ENCODE measurements around the gene CRELD2. TPM values are rescaled to one million over a fixed set of nuclear protein-coding genes. Genes with fewer than 3 reads are reported as not detected.

The CRELD2 gene
- total RNA-seq, 3 donors from 2014 or later (not counting 1 experiment from before 2014, with no cell fraction given) = 45.1 to 69.8 (median 48.5) TPM

DNA sequence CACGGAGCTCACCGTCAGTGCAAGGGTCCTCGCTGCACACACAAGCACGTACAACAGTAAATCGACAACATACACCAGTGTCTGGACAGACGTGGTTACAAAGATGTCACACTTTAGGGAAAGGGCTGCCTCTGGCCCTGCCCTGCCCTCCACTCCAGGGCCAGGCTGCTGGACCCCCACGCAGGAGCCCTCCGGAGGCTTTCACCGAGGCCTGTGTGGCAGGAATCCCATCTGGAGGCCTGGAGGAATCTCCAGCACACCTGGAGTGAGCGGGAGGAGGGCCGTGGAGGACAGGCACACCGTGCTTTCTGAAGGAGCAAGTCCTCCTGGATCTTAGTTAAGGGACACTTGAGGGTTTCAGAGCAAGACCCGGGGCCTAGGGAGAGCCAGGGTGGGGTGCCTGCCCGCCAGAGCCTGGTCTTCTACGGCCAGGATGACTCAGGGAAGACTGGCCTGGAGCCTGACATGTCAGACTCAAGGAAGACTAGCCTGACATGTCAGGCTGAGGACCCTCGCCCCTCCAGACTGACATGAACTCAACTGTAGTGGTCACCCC is 40.0 kb downstream of the CRELD2 start:
- Mint-ChIP-seq H3K4me1 (peaks cover 5 to 18% of the 10 kb centered on the region in 2 donors), H3K9me3 (no peaks in the 10 kb centered on the region), H3K27me3 (ENCODE audit: low read depth in 2 of 2) (no peaks in the 10 kb centered on the region), H3K4me3 (peak overlapping the region; percentile 35), H3K27ac (peak overlapping the region; percentile 75 to 83), H3K36me3 (no peaks in the 10 kb centered on the region)
- 95% methylated on average over 16 of the region's 16 CpGs for WGBS (ENCODE audit: insufficient coverage)
- peaks cover 10% of the 10 kb centered on the region for H3K36me3 ChIP-seq (ENCODE audit: control insufficient read depth, insufficient read depth, low read length)
- peaks cover 33% of the 10 kb centered on the region for H3K4me1 ChIP-seq (ENCODE audit: control insufficient read depth, insufficient read depth, low read length)
- DNase-seq (no peak), ATAC-seq (no peak)
- intact Hi-C loops (cut with micrococcal nuclease) = no loop called here
- H3K9me3 ChIP-seq (ENCODE audit: control insufficient read depth, insufficient read depth, low read length) = no peaks in the 10 kb centered on the region
- no peak overlapping the region for H3K4me3 ChIP-seq (ENCODE audit: low read length)
- TF ChIP-seq CTCF (IDR thresholded peaks at IDR 0.05) = no peak
- no peaks in the 10 kb centered on the region for H3K27me3 ChIP-seq (ENCODE audit: control insufficient read depth, insufficient read depth, low read length)
- H3K27ac ChIP-seq (ENCODE audit: low read length) = no peak overlapping the region

- no peak for TF ChIP-seq CTCF (IDR thresholded peaks at IDR 0.05)
- no peaks in the 10 kb centered on the region for H3K27me3 Mint-ChIP-seq (ENCODE audit: low read depth in 2 of 2)
- 79% methylated on average over 29 of the region's 29 CpGs for WGBS (ENCODE audit: insufficient coverage)
- H3K4me3 Mint-ChIP-seq = peak overlapping the region; percentile 75
- H3K36me3 Mint-ChIP-seq = no peaks in the 10 kb centered on the region
- H3K4me1 ChIP-seq (ENCODE audit: control insufficient read depth, insufficient read depth, low read length) = peaks cover 34% of the 10 kb centered on the region
- DNase-seq (no peak), ATAC-seq (no peak)
- intact Hi-C loops (cut with micrococcal nuclease) = no loop called here
- peak overlapping the region; percentile 67 for H3K27ac ChIP-seq (ENCODE audit: low read length)
- no peaks in the 10 kb centered on the region for H3K27me3 ChIP-seq (ENCODE audit: control insufficient read depth, insufficient read depth, low read length)
- H3K4me1 Mint-ChIP-seq = peaks cover 5 to 25% of the 10 kb centered on the region in 2 donors
- no peaks in the 10 kb centered on the region for H3K9me3 Mint-ChIP-seq
- peak overlapping the region; percentile 44 for H3K4me3 ChIP-seq (ENCODE audit: low read length)
- H3K27ac Mint-ChIP-seq = peak overlapping the region; percentile 75 to 83
- H3K36me3 ChIP-seq (ENCODE audit: control insufficient read depth, insufficient read depth, low read length) = peaks cover 15% of the 10 kb centered on the region
- H3K9me3 ChIP-seq (ENCODE audit: control insufficient read depth, insufficient read depth, low read length) = no peaks in the 10 kb centered on the region
These were observed 40.7 kb downstream of the CRELD2 start for GRCh38 chr22:49958931-49959781.

DNA sequence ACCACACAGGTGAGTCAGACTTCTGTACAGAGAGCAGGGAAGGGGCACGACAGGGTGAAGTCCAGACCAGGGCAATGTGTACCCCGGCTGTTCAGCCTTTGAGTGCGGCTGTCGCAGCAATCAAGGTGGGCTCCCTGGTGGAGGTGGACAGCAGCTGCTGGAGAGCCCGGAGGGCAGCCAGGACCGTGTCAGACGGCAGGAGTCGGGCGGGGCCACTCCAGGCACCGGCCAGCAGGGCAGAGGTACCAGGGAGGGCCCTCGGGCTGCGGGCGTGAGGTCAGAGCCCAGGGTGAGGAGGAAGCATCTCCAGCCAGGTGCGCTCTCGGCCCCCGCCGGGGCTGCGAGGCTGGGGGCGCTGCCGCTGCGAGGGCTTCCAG is 41.3 kb downstream of the CRELD2 start:
- 4% methylated on average over 21 of the region's 21 CpGs for WGBS (ENCODE audit: insufficient coverage)
- no peaks in the 10 kb centered on the region for H3K9me3 Mint-ChIP-seq
- no peak for TF ChIP-seq CTCF (IDR thresholded peaks at IDR 0.05)
- Histone ChIP-seq H3K4me3 (ENCODE audit: low read length) (peak overlapping the region; percentile 44), H3K9me3 (ENCODE audit: control insufficient read depth, insufficient read depth, low read length) (no peaks in the 10 kb centered on the region), H3K27me3 (ENCODE audit: control insufficient read depth, insufficient read depth, low read length) (no peaks in the 10 kb centered on the region), H3K36me3 (ENCODE audit: control insufficient read depth, insufficient read depth, low read length) (peaks cover 18% of the 10 kb centered on the region), H3K4me1 (ENCODE audit: control insufficient read depth, insufficient read depth, low read length) (peaks cover 35% of the 10 kb centered on the region), H3K27ac (ENCODE audit: low read length) (peak overlapping the region; percentile 67)
- intact Hi-C loops (cut with micrococcal nuclease) = loop anchor here (2.0 kb wide), 1 partner anchor 23 kb away; no protein-coding TSS in a partner anchor
- DNase-seq (peak in 1 of 2 donors; percentile 58), ATAC-seq (no peak)
- peaks cover 5 to 26% of the 10 kb centered on the region in 2 donors for H3K4me1 Mint-ChIP-seq
- peak overlapping the region; percentile 75 to 83 for H3K27ac Mint-ChIP-seq
- H3K4me3 Mint-ChIP-seq = peak overlapping the region; percentile 75
- no peaks in the 10 kb centered on the region for H3K36me3 Mint-ChIP-seq
- H3K27me3 Mint-ChIP-seq (ENCODE audit: low read depth in 2 of 2) = no peaks in the 10 kb centered on the region

All from natural killer cell (primary cell).